Mucosa of stomach (tissue), 1 donor: ENCODE results near the gene BLVRA.
"Not testable (repeated sequence)": the region's sequence is repeated elsewhere in the genome, so short reads cannot be mapped to it uniquely, and the experiment has no call there.

Source experiments
- H3K27me3 ChIP-seq: one replicate; pipeline ENCODE4 v1.7.0; 2013; ENCODE audit warnings: mild to moderate bottlenecking, low read length; ENCODE audit not compliant: control insufficient read depth, insufficient read depth
- H3K36me3 ChIP-seq: one replicate; pipeline ENCODE4 v1.7.0; 2013; ENCODE audit warnings: low read length; ENCODE audit not compliant: control insufficient read depth, insufficient read depth
- H3K4me1 ChIP-seq: one replicate; pipeline ENCODE4 v1.7.0; 2013; ENCODE audit warnings: mild to moderate bottlenecking, low read length; ENCODE audit not compliant: control insufficient read depth, insufficient read depth
- H3K4me3 ChIP-seq: one replicate; pipeline ENCODE4 v1.7.0; 2013; ENCODE audit warnings: low read length
- H3K9ac ChIP-seq: one replicate; pipeline ENCODE4 v1.7.0; 2013; ENCODE audit warnings: mild to moderate bottlenecking, low read length, moderate library complexity
- H3K9me3 ChIP-seq: one replicate; pipeline ENCODE4 v1.7.0; 2013; ENCODE audit warnings: mild to moderate bottlenecking, low read length, moderate library complexity; ENCODE audit not compliant: control insufficient read depth
- donor health status: Pancreatic carcinoma.

Gene BLVRA

GRCh38 chr7:43803865-43804264, 45.4 kb downstream of the BLVRA start:
- no peak overlapping the region for H3K4me3 ChIP-seq
- H3K27me3 ChIP-seq = no peaks in the 10 kb centered on the region
- no peak overlapping the region for H3K9ac ChIP-seq
- H3K9me3 ChIP-seq = no peaks in the 10 kb centered on the region
- no peaks in the 10 kb centered on the region for H3K36me3 ChIP-seq
- H3K4me1 ChIP-seq = no peaks in the 10 kb centered on the region

DNA sequence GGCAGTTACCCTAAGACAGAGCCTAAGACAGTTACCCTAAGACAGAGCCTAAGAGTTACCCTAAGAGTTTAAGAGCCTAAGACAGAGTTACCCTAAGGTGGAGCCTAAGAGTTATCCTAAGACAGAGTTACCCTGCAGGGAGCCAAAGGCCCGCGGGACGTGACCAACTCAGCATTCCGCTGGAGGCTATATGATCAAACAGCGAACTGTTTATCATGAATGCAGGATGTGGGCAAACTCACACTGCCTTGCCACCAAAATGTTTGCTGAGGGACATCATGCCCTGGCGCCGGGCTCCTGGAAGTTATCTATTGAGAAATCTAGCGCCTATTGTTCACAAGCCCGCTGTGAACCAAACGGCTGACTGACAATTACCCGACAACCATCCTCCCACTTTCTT, 49.9 kb downstream of the BLVRA start:
- Histone ChIP-seq H3K27me3 (no peaks in the 10 kb centered on the region), H3K4me3 (no peak overlapping the region), H3K9me3 (no peaks in the 10 kb centered on the region), H3K4me1 (no peaks in the 10 kb centered on the region), H3K9ac (no peak overlapping the region), H3K36me3 (no peaks in the 10 kb centered on the region)

DNA sequence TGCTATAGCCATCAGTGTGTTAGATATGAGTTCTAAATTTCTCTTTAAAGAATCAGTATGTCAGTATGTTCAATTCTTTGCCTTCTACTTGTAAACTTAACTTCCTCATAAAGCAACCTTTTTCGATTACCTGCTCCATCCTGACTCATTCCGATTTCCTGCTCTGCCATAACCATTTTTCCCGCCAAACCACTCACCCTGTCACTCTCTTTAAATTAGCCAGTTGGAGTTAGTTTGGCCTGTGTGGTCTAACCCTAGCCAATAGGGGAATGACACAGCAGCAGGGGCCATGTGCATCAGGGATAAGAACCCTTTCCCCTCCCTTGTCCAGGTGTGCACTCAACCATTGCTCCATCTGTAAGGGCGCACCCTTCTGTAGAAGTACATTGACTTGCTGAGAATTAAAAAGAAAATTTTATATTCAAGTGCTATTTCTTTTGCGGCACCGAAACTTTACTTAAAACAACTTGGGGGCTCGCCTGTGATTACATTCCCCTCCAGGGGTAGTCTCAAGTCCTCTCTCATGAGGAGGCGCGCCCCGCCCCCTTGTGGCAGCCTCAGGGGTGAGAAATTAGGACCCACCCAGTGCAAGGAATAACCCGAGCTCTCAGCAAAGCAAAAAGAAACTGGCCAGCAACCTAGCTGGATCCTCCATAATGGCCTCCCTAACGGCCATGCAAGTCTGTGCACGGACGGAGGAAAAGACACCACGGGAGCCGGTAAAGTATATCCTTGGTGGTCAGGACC, 51.9 kb downstream of the BLVRA start:
- H3K4me3 ChIP-seq, H3K27me3 ChIP-seq, H3K4me1 ChIP-seq, H3K9me3 ChIP-seq, H3K9ac ChIP-seq, H3K36me3 ChIP-seq: not testable (repeated sequence)

- no peak overlapping the region for H3K4me3 ChIP-seq
- H3K36me3 ChIP-seq = no peaks in the 10 kb centered on the region
- H3K9ac ChIP-seq = no peak overlapping the region
- H3K9me3 ChIP-seq = no peaks in the 10 kb centered on the region
- peaks cover 9% of the 10 kb centered on the region for H3K27me3 ChIP-seq
- H3K4me1 ChIP-seq = no peaks in the 10 kb centered on the region
Measured at GRCh38 chr7:43815373-43815772, 56.9 kb downstream of the BLVRA start.

DNA sequence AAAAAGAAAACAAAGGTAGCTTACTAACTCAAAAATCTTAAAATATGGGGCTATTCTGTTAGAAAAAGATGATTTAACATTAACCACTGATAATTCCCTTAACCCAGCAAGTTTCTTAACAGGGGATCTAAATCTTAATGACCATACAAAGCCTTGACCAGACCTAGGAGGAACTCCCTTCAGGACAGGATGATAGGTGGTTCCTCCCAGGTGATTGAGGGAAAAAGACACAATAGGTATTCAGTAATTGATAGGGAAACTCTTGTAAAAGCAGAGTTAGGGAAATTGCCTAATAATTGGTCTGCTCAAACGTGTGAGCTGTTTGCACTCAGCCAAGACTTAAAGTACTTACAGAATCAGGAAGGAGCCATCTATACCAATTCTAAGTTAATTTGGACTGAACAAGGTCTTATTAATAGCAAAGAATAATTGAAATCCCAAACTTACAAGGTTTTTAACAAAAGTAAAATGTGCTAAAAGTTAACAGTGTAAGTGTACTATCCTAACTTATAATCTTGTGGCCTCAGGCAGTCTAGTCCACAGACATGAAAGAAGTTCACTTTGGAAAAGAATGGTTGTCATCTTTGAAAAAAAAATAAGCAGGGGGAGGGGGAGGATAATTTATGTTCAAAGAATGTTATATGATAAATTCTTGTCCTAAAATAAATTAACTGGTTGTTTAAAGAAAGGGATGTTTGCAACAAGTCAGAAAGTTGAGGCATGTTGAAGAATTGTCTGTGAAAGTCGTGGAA, 57.7 kb downstream of the BLVRA start:
- not testable (repeated sequence) for H3K4me3 ChIP-seq, H3K9ac ChIP-seq, H3K36me3 ChIP-seq

DNA sequence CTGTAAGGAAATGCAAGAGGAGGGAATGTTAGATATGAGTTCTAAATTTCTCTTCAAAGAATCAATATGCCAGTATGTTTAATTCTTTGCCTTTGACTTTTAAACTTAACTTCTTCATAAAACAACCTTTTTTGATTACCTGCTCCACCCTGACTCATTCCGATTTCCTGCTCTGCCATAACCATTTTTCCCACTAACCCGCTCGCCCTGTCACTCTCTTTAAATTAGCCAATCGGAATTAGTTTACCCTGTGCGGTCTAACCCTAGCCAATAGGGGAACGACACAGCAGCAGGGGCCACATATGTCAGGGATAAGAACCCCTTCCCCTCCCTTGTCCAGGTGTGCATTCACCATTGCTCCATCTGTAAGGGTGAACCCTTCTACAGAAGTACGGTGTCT, 64.9 kb downstream of the BLVRA start:
- H3K4me1 ChIP-seq, H3K9ac ChIP-seq, H3K4me3 ChIP-seq, H3K36me3 ChIP-seq, H3K9me3 ChIP-seq, H3K27me3 ChIP-seq: not testable (repeated sequence)

More for the DNA sequence above, 57.7 kb downstream of the BLVRA start:
- H3K27me3 ChIP-seq, H3K9me3 ChIP-seq, H3K4me1 ChIP-seq: not testable (repeated sequence)

GRCh38 chr7:43823941-43824340, 65.5 kb downstream of the BLVRA start:
- H3K9ac ChIP-seq = no peak overlapping the region
- no peaks in the 10 kb centered on the region for H3K4me1 ChIP-seq
- H3K9me3 ChIP-seq = no peaks in the 10 kb centered on the region

GRCh38 chr7:43824513-43824912, 66.0 kb downstream of the BLVRA start:
- H3K9ac ChIP-seq, H3K4me1 ChIP-seq: not testable (repeated sequence)

More at GRCh38 chr7:43823941-43824340, 65.5 kb downstream of the BLVRA start:
- H3K36me3 ChIP-seq = no peaks in the 10 kb centered on the region
- H3K4me3 ChIP-seq = no peak overlapping the region
- no peaks in the 10 kb centered on the region for H3K27me3 ChIP-seq

DNA sequence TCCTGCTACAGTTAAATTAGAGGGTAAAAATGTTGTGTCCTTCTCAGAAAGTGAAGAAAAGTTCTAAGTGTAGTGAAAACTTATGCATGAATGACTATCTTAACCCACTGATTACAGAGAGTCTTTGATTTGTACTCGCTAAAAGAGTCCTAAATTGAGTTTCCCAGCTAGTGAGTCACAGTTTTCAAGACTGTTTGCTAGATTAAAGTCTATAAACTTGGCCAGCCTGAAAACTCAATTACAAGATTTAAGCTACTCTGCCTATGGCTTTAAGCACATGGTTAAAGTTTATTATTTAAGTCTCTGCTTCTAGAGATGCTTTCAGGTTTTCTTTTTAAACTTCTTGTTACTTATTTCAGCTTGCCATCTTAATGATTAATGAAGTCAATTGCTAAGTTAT, 66.5 kb downstream of the BLVRA start:
- Histone ChIP-seq H3K4me1 (no peaks in the 10 kb centered on the region), H3K36me3 (no peaks in the 10 kb centered on the region), H3K9me3 (no peaks in the 10 kb centered on the region), H3K27me3 (no peaks in the 10 kb centered on the region), H3K9ac (no peak overlapping the region), H3K4me3 (no peak overlapping the region)

More at GRCh38 chr7:43824513-43824912, 66.0 kb downstream of the BLVRA start:
- H3K27me3 ChIP-seq, H3K9me3 ChIP-seq, H3K4me3 ChIP-seq, H3K36me3 ChIP-seq: not testable (repeated sequence)

DNA sequence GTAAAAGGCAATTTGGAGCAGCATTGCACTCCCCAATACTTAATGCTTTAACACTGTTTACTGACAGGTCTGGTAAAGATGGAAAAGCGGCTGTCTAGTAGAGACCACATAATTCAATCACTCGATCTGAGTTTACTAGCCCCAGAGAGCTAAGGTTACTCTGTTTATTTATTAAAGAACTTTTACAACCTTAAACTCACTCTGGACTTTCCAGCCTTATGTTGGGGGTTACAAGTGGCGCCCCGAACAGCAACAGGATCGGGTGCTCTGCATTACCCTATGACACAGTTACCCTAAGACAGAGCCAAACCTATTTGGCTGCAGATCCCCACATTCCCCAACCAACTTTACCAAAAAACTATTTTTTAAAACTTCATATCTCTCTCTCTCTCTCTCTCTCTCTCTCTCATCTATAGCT, 66.9 kb downstream of the BLVRA start:
- H3K4me3 ChIP-seq = no peak overlapping the region
- no peaks in the 10 kb centered on the region for H3K9me3 ChIP-seq
- no peaks in the 10 kb centered on the region for H3K36me3 ChIP-seq
- no peaks in the 10 kb centered on the region for H3K4me1 ChIP-seq
- no peak overlapping the region for H3K9ac ChIP-seq
- H3K27me3 ChIP-seq = no peaks in the 10 kb centered on the region

DNA sequence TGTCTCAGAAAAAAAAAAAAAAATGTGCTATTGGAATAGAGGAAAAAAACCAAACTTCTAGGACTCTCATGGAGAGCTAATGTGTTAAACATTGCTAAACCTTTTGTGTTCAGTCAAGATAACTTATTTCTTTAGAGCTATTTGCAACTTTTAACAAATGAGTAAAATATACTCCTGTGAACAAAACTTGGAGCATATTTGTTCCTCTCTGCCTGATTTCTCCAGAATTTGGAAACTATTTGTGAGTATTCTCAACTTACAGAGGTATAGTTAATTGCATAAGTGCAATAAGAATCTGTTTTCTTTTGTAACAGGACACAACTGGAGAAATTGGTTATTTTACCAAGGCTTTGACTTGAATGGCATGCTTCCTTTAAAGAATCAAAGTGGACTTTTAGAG, 72.4 kb downstream of the BLVRA start:
- H3K9me3 ChIP-seq, H3K4me3 ChIP-seq, H3K27me3 ChIP-seq, H3K9ac ChIP-seq, H3K36me3 ChIP-seq, H3K4me1 ChIP-seq: not testable (repeated sequence)

GRCh38 chr7:43834463-43835251, 76.2 kb downstream of the BLVRA start:
- Histone ChIP-seq H3K9me3 (no peaks in the 10 kb centered on the region), H3K36me3 (no peaks in the 10 kb centered on the region), H3K9ac (no peak overlapping the region), H3K4me3 (no peak overlapping the region), H3K27me3 (no peaks in the 10 kb centered on the region), H3K4me1 (peaks cover 6% of the 10 kb centered on the region)
